Body of pancreas (tissue), 4 donors: ENCODE results near the gene HELZ2. TPM values are rescaled to one million over a fixed set of nuclear protein-coding genes. Genes with fewer than 3 reads are reported as not detected.

ENCODE experiments used
- ATAC-seq: fragments of 150-250 bp; one replicate; pipeline ENCODE4 v1.9.1; 2016
- DNase-seq, 4 donors: peaks; one replicate each; pipeline ENCODE4 v3.0.0-alpha.2; 2019
- H3K27ac ChIP-seq, 4 donors: fragments of 200-600 bp; sonication (generic); 1 replicate in 3 of 4; 2 replicates in 1 of 4; pipeline versions ENCODE4 v1.5.1 to v1.6.1; 2016 to 2019; ENCODE audit warnings: mild to moderate bottlenecking in 1 of 4, mixed read lengths in 1 of 4, moderate library complexity in 1 of 4
- H3K27me3 ChIP-seq, 2 donors: fragments of 200-600 bp; sonication (generic); one replicate each; pipeline ENCODE4 v1.6.0; 2016; ENCODE audit warnings: mild to moderate bottlenecking in 1 of 2
- H3K36me3 ChIP-seq, 2 donors: fragments of 200-600 bp; sonication (generic); replicated peaks in 1 of 2; 2 replicates each; pipeline ENCODE4 v1.5.1; 2016; ENCODE audit warnings: low read depth in 2 of 2; ENCODE audit not compliant: insufficient read depth in 1 of 2
- H3K4me1 ChIP-seq: fragments of 200-600 bp; sonication (generic); one replicate; pipeline ENCODE4 v1.6.0; 2016
- H3K4me3 ChIP-seq, 2 donors: fragments of 200-600 bp; sonication (generic); 1 replicate in 1 of 2; 2 replicates in 1 of 2; pipeline ENCODE4 v1.5.1; 2016 to 2019
- H3K9me3 ChIP-seq, 3 donors: fragments of 200-600 bp; sonication (generic); 1 replicate in 2 of 3; 2 replicates in 1 of 3; pipeline ENCODE4 v1.5.1; 2016
- CTCF ChIP-seq, 7 experiments: fragments of 450-650 bp in 4 of 7; fragments of 200-600 bp in 3 of 7; sonication (generic) in 3 of 7; IDR thresholded peaks; one replicate each; pipeline ENCODE4 v1.5.1; 2016 to 2019; ENCODE audit warnings: antibody characterized with exemption in 7 of 7
- POLR2A ChIP-seq, 3 donors: fragments of 450-650 bp; IDR thresholded peaks; one replicate each; pipeline ENCODE4 v1.6.1; 2016; ENCODE audit warnings: antibody characterized with exemption in 3 of 3, mild to moderate bottlenecking in 2 of 3
- WGBS, 2 donors: methylation state at CpG; one replicate each; pipeline ENCODE4 v1.1.5; 2017; 5-methylcytosine and 5-hydroxymethylcytosine counted together
- intact Hi-C: fragments of 100-400 bp; cut with DNase I; formaldehyde crosslinking; loops from one replicate; pipeline ENCODE4 v1.15.1; 2023
- total RNA-seq, 2 donors: library from RNA; depleted of rRNA; stranded (reverse); fragments of >200 nt; gene quantifications; one replicate each; pipeline ENCODE4 v1.1.0, GENCODE V29; 2016

HELZ2 gene
- total RNA-seq, 2 donors from 2014 or later, result 20.8 to 33.3 TPM

GRCh38 chr20:63540417-63541186 lies 33.4 kb downstream of the HELZ2 start:
- intact Hi-C loops, result loop anchor here (10.0 kb wide), 1 partner anchor 424 kb away; the partner anchor contains the start of gene ZNF512B
- no peak overlapping the region for H3K4me3 ChIP-seq
- H3K9me3 ChIP-seq, result no peaks in the 10 kb centered on the region
- no peak overlapping the region for H3K27ac ChIP-seq
- 47 to 83% methylated on average over 6 to 39 of the region's 49 CpGs for WGBS, 2 donors
- TF ChIP-seq CTCF (IDR thresholded peaks at IDR 0.05), result no peak
- TF ChIP-seq POLR2A (IDR thresholded peaks at IDR 0.05), result no peak
- H3K27me3 ChIP-seq, result no peaks in the 10 kb centered on the region
- ATAC-seq, result no peak
- peaks cover 24% of the 10 kb centered on the region for H3K4me1 ChIP-seq
- DNase-seq, result no peak
- no peaks in the 10 kb centered on the region for H3K36me3 ChIP-seq

GRCh38 chr20:63539441-63540370 lies 34.3 kb downstream of the HELZ2 start:
- TF ChIP-seq CTCF (IDR thresholded peaks at IDR 0.05) (no peak), POLR2A (IDR thresholded peaks at IDR 0.05) (no peak)
- H3K9me3 ChIP-seq, result no peaks in the 10 kb centered on the region
- intact Hi-C loops, result loop anchor here (10.0 kb wide), 2 partner anchors 315 to 425 kb away; partner anchors contain the start of gene ZNF512B
- no peaks in the 10 kb centered on the region for H3K27me3 ChIP-seq
- no peak for DNase-seq
- WGBS, 2 donors, result 79 to 84% methylated on average over 6 to 27 of the region's 29 CpGs
- H3K4me1 ChIP-seq, result peaks cover 24% of the 10 kb centered on the region
- no peak overlapping the region for H3K4me3 ChIP-seq
- H3K27ac ChIP-seq, result peak overlapping the region in 2 of 4 donors; percentile 89
- H3K36me3 ChIP-seq, result no peaks in the 10 kb centered on the region
- no peak for ATAC-seq

GRCh38 chr20:63539092-63539430 lies 35.0 kb downstream of the HELZ2 start:
- Histone ChIP-seq H3K27ac (peak overlapping the region; percentile 46 to 89 (median 86)), H3K9me3 (no peaks in the 10 kb centered on the region), H3K4me3 (no peak overlapping the region), H3K36me3 (no peaks in the 10 kb centered on the region), H3K4me1 (peaks cover 28% of the 10 kb centered on the region), H3K27me3 (no peaks in the 10 kb centered on the region)
- TF ChIP-seq POLR2A (IDR thresholded peaks at IDR 0.05) (peak in 1 of 3 donors; percentile 12), CTCF (IDR thresholded peaks at IDR 0.05) (no peak)
- 60 to 73% methylated on average over 11 to 12 of the region's 12 CpGs for WGBS, 2 donors
- intact Hi-C loops, result loop anchor here (10.0 kb wide), 1 partner anchor 316 kb away; no protein-coding TSS in a partner anchor
- no peak for DNase-seq
- ATAC-seq, result no peak

GRCh38 chr20:63538204-63539091 lies 35.6 kb downstream of the HELZ2 start:
- Histone ChIP-seq H3K36me3 (no peaks in the 10 kb centered on the region), H3K4me3 (no peak overlapping the region), H3K9me3 (no peaks in the 10 kb centered on the region), H3K27me3 (no peaks in the 10 kb centered on the region), H3K4me1 (peaks cover 34% of the 10 kb centered on the region), H3K27ac (peak overlapping the region; percentile 46 to 89 (median 86))
- TF ChIP-seq POLR2A (IDR thresholded peaks at IDR 0.05), result peak in 1 of 3 donors; percentile 39
- peak in 2 of 7 experiments; percentile 14 to 18 for TF ChIP-seq CTCF (IDR thresholded peaks at IDR 0.05)
- intact Hi-C loops, result loop anchor here (10.0 kb wide), 1 partner anchor 316 kb away; no protein-coding TSS in a partner anchor
- 11 to 14% methylated on average over 9 to 27 of the region's 27 CpGs for WGBS, 2 donors
- ATAC-seq (peak; percentile 58), DNase-seq (peak; percentile 88 to 98 (median 96))
